ENCODE measurements around the gene EIF4H.
A peak's percentile ranks its signal among the peaks of the same experiment; 100 is the strongest.
"Not testable (repeated sequence)": the region's sequence is repeated elsewhere in the genome, so short reads cannot be mapped to it uniquely, and the experiment has no call there.

EIF4H gene

GRCh38 chr7:74217455-74218342 is 43.5 kb downstream of the EIF4H start:
- peaks cover 27% of the 10 kb centered on the region for H3K4me1 Mint-ChIP-seq (ENCODE audit: low read depth)

GRCh38 chr7:74218343-74218698 is 44.2 kb downstream of the EIF4H start:
- Mint-ChIP-seq H3K27ac (peak overlapping the region; percentile 90), H3K36me3 (ENCODE audit: low read depth) (peaks cover 25% of the 10 kb centered on the region), H3K4me3 (peak overlapping the region; percentile 66), H3K4me1 (ENCODE audit: low read depth) (peaks cover 27% of the 10 kb centered on the region), H3K9me3 (no peaks in the 10 kb centered on the region), H3K27me3 (ENCODE audit: low read depth) (no peaks in the 10 kb centered on the region)
- DNase-seq (ENCODE audit: low spot score) = no peak

More at GRCh38 chr7:74217455-74218342, 43.5 kb downstream of the EIF4H start:
- Mint-ChIP-seq H3K36me3 (ENCODE audit: low read depth) (peaks cover 23% of the 10 kb centered on the region), H3K4me3 (peak overlapping the region; percentile 66), H3K27me3 (ENCODE audit: low read depth) (no peaks in the 10 kb centered on the region), H3K27ac (peak overlapping the region; percentile 90), H3K9me3 (no peaks in the 10 kb centered on the region)
- DNase-seq (ENCODE audit: low spot score) = peak; percentile 26

- no peak overlapping the region for H3K27ac Mint-ChIP-seq
- DNase-seq (ENCODE audit: low spot score) = no peak
- no peaks in the 10 kb centered on the region for H3K27me3 Mint-ChIP-seq (ENCODE audit: low read depth)
- peaks cover 28% of the 10 kb centered on the region for H3K36me3 Mint-ChIP-seq (ENCODE audit: low read depth)
- H3K4me3 Mint-ChIP-seq = no peak overlapping the region
- H3K9me3 Mint-ChIP-seq = no peaks in the 10 kb centered on the region
- peaks cover 27% of the 10 kb centered on the region for H3K4me1 Mint-ChIP-seq (ENCODE audit: low read depth)
Measured at GRCh38 chr7:74219416-74219815, 45.3 kb downstream of the EIF4H start.

GRCh38 chr7:74220229-74220628 is 46.1 kb downstream of the EIF4H start:
- H3K27me3 Mint-ChIP-seq (ENCODE audit: low read depth) = no peaks in the 10 kb centered on the region
- no peak overlapping the region for H3K27ac Mint-ChIP-seq
- H3K9me3 Mint-ChIP-seq = no peaks in the 10 kb centered on the region
- peaks cover 27% of the 10 kb centered on the region for H3K36me3 Mint-ChIP-seq (ENCODE audit: low read depth)
- H3K4me1 Mint-ChIP-seq (ENCODE audit: low read depth) = peaks cover 24% of the 10 kb centered on the region
- no peak overlapping the region for H3K4me3 Mint-ChIP-seq
- DNase-seq (ENCODE audit: low spot score) = no peak

GRCh38 chr7:74221713-74222112 is 47.6 kb downstream of the EIF4H start:
- Mint-ChIP-seq H3K9me3 (no peaks in the 10 kb centered on the region), H3K27me3 (ENCODE audit: low read depth) (no peaks in the 10 kb centered on the region), H3K27ac (no peak overlapping the region), H3K4me3 (no peak overlapping the region), H3K36me3 (ENCODE audit: low read depth) (peaks cover 31% of the 10 kb centered on the region), H3K4me1 (ENCODE audit: low read depth) (peaks cover 20% of the 10 kb centered on the region)
- DNase-seq (ENCODE audit: low spot score) = no peak

- DNase-seq (ENCODE audit: low spot score) = no peak
- H3K36me3 Mint-ChIP-seq (ENCODE audit: low read depth) = peaks cover 28% of the 10 kb centered on the region
- no peaks in the 10 kb centered on the region for H3K27me3 Mint-ChIP-seq (ENCODE audit: low read depth)
- H3K27ac Mint-ChIP-seq = peak overlapping the region; percentile 58
- H3K4me1 Mint-ChIP-seq (ENCODE audit: low read depth) = peaks cover 11% of the 10 kb centered on the region
- no peak overlapping the region for H3K4me3 Mint-ChIP-seq
- H3K9me3 Mint-ChIP-seq = no peaks in the 10 kb centered on the region
Measured at GRCh38 chr7:74222851-74223710, 48.9 kb downstream of the EIF4H start.

- Mint-ChIP-seq H3K27ac (no peak overlapping the region), H3K9me3 (no peaks in the 10 kb centered on the region), H3K4me3 (no peak overlapping the region), H3K27me3 (ENCODE audit: low read depth) (no peaks in the 10 kb centered on the region), H3K36me3 (ENCODE audit: low read depth) (peaks cover 28% of the 10 kb centered on the region), H3K4me1 (ENCODE audit: low read depth) (peaks cover 7% of the 10 kb centered on the region)
- DNase-seq (ENCODE audit: low spot score) = no peak
Measured at GRCh38 chr7:74223711-74224510, 49.8 kb downstream of the EIF4H start.

GRCh38 chr7:74224511-74224832 is 50.3 kb downstream of the EIF4H start:
- Mint-ChIP-seq H3K27ac (peak overlapping the region; percentile 26), H3K36me3 (ENCODE audit: low read depth) (peaks cover 33% of the 10 kb centered on the region), H3K4me3 (no peak overlapping the region), H3K27me3 (ENCODE audit: low read depth) (no peaks in the 10 kb centered on the region), H3K4me1 (ENCODE audit: low read depth) (peaks cover 7% of the 10 kb centered on the region), H3K9me3 (no peaks in the 10 kb centered on the region)
- DNase-seq (ENCODE audit: low spot score) = no peak

- H3K9me3 Mint-ChIP-seq; H3K4me1 Mint-ChIP-seq (ENCODE audit: low read depth); H3K4me3 Mint-ChIP-seq; DNase-seq (ENCODE audit: low spot score); H3K27me3 Mint-ChIP-seq (ENCODE audit: low read depth): not testable (repeated sequence)
- Mint-ChIP-seq H3K27ac (peak overlapping the region; percentile 26), H3K36me3 (ENCODE audit: low read depth) (peaks cover 35% of the 10 kb centered on the region)
Measured at GRCh38 chr7:74224907-74225306, 50.8 kb downstream of the EIF4H start.

GRCh38 chr7:74225400-74225799 is 51.2 kb downstream of the EIF4H start:
- DNase-seq (ENCODE audit: low spot score) = no peak
- Mint-ChIP-seq H3K9me3 (no peaks in the 10 kb centered on the region), H3K36me3 (ENCODE audit: low read depth) (peaks cover 35% of the 10 kb centered on the region), H3K27me3 (ENCODE audit: low read depth) (no peaks in the 10 kb centered on the region), H3K4me3 (no peak overlapping the region), H3K4me1 (ENCODE audit: low read depth) (peaks cover 7% of the 10 kb centered on the region), H3K27ac (no peak overlapping the region)

- H3K36me3 Mint-ChIP-seq (ENCODE audit: low read depth) = peaks cover 42% of the 10 kb centered on the region
- no peak overlapping the region for H3K4me3 Mint-ChIP-seq
- H3K27me3 Mint-ChIP-seq (ENCODE audit: low read depth) = no peaks in the 10 kb centered on the region
- DNase-seq (ENCODE audit: low spot score) = no peak
- peak overlapping the region; percentile 77 for H3K27ac Mint-ChIP-seq
- peaks cover 12% of the 10 kb centered on the region for H3K4me1 Mint-ChIP-seq (ENCODE audit: low read depth)
- no peaks in the 10 kb centered on the region for H3K9me3 Mint-ChIP-seq
Measured at GRCh38 chr7:74226633-74227032, 52.5 kb downstream of the EIF4H start.

GRCh38 chr7:74228951-74229900 is 55.1 kb downstream of the EIF4H start:
- no peaks in the 10 kb centered on the region for H3K9me3 Mint-ChIP-seq
- H3K27me3 Mint-ChIP-seq (ENCODE audit: low read depth) = no peaks in the 10 kb centered on the region
- peaks cover 14% of the 10 kb centered on the region for H3K4me1 Mint-ChIP-seq (ENCODE audit: low read depth)
- no peak overlapping the region for H3K27ac Mint-ChIP-seq
- no peak for DNase-seq (ENCODE audit: low spot score)
- H3K4me3 Mint-ChIP-seq = no peak overlapping the region
- peaks cover 51% of the 10 kb centered on the region for H3K36me3 Mint-ChIP-seq (ENCODE audit: low read depth)
